ENCODE results near the gene GCAT. TPM values are rescaled to one million over a fixed set of nuclear protein-coding genes. Genes with fewer than 3 reads are reported as not detected.

Gene GCAT
- total RNA-seq, 3 donors from 2014 or later, result 17.3 to 23.7 (median 21.6) TPM

DNA sequence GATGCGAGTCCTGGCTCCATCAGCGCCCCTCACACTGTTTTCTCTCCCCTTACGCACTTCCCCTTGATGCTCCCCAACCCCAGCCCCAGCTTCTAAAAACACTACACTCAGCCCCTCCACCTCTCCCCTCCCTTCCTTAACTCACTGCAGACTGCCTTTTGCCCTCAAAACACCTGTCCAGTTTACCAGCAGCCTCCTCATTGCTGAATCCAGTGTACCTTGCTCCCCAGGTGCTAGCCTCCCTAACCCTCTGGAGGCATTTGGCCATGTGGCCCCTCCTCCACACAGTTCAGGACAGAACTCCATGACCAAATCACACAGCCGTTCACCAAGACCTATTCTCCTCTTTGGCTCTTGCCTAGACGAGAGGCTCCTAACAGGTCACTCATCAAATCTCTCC, 12.6 kb downstream of the GCAT start:
- H3K27me3 ChIP-seq, result peaks cover 0 to 11% of the 10 kb centered on the region in 2 donors
- no peak overlapping the region for H3K27ac ChIP-seq
- H3K9me3 ChIP-seq, result no peaks in the 10 kb centered on the region
- H3K4me1 ChIP-seq, result peaks cover 0 to 11% of the 10 kb centered on the region in 2 donors
- TF ChIP-seq, protein P1, sequence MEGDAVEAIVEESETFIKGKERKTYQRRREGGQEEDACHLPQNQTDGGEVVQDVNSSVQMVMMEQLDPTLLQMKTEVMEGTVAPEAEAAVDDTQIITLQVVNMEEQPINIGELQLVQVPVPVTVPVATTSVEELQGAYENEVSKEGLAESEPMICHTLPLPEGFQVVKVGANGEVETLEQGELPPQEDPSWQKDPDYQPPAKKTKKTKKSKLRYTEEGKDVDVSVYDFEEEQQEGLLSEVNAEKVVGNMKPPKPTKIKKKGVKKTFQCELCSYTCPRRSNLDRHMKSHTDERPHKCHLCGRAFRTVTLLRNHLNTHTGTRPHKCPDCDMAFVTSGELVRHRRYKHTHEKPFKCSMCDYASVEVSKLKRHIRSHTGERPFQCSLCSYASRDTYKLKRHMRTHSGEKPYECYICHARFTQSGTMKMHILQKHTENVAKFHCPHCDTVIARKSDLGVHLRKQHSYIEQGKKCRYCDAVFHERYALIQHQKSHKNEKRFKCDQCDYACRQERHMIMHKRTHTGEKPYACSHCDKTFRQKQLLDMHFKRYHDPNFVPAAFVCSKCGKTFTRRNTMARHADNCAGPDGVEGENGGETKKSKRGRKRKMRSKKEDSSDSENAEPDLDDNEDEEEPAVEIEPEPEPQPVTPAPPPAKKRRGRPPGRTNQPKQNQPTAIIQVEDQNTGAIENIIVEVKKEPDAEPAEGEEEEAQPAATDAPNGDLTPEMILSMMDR (IDR thresholded peaks at IDR 0.05), result no peak
- TF ChIP-seq POLR2AphosphoS5 (IDR thresholded peaks at IDR 0.05), result no peak
- TF ChIP-seq POLR2A (IDR thresholded peaks at IDR 0.05), result no peak
- DNase-seq (ENCODE audit: low spot score in 2 of 2), result no peak
- H3K36me3 ChIP-seq, result no peaks in the 10 kb centered on the region
- intact Hi-C loops (cut with DNase I; ENCODE audit: low total_unique reads), result no loop called here
- H3K4me3 ChIP-seq, result no peak overlapping the region

DNA sequence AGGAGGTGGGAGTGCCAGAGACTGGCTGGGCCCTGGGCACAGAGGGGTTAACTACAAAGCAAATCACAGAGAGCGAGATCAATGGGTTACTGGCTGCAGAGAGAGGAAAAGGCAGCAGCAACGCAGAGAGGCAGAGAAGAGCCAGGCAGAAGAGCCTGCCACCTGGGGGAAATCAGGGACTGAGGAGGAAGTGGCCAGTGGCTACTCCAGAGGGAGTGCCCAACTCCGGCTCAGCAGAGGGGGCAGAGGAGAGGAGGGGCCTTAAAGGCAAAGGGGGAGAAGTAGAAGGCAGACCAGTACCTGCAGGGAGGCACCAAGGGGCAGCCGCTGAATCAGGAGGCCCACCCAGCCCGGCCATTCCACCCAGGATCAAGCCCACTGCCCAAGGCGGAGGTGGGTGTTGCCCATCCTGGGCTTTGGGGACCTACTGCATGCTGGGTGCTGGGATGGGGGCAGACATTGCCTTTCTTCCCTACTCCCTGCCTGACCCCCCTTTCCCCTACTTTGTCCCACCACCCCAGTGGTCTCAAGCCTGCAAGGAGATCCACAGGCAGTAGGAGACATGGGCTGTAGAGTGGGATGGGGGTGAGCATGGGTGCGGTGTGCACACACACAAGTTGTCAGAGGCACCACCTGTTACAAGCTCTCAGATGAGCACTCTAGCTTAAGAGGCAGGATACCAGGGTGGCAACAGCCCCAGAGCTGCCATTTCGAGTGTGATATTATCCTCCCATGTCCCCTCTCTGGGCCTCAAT, 14.5 kb downstream of the GCAT start:
- no peaks in the 10 kb centered on the region for H3K36me3 ChIP-seq
- intact Hi-C loops (cut with DNase I; ENCODE audit: low total_unique reads), result no loop called here
- TF ChIP-seq POLR2AphosphoS5 (IDR thresholded peaks at IDR 0.05) (no peak), POLR2A (IDR thresholded peaks at IDR 0.05) (no peak)
- TF ChIP-seq, protein P1 (IDR thresholded peaks at IDR 0.05), result no peak
- no peak overlapping the region for H3K27ac ChIP-seq
- H3K4me3 ChIP-seq, result no peak overlapping the region
- no peak for DNase-seq (ENCODE audit: low spot score in 2 of 2)
- H3K9me3 ChIP-seq, result no peaks in the 10 kb centered on the region
- H3K4me1 ChIP-seq, result peaks cover 0 to 11% of the 10 kb centered on the region in 2 donors
- H3K27me3 ChIP-seq, result peaks cover 0 to 11% of the 10 kb centered on the region in 2 donors

DNA sequence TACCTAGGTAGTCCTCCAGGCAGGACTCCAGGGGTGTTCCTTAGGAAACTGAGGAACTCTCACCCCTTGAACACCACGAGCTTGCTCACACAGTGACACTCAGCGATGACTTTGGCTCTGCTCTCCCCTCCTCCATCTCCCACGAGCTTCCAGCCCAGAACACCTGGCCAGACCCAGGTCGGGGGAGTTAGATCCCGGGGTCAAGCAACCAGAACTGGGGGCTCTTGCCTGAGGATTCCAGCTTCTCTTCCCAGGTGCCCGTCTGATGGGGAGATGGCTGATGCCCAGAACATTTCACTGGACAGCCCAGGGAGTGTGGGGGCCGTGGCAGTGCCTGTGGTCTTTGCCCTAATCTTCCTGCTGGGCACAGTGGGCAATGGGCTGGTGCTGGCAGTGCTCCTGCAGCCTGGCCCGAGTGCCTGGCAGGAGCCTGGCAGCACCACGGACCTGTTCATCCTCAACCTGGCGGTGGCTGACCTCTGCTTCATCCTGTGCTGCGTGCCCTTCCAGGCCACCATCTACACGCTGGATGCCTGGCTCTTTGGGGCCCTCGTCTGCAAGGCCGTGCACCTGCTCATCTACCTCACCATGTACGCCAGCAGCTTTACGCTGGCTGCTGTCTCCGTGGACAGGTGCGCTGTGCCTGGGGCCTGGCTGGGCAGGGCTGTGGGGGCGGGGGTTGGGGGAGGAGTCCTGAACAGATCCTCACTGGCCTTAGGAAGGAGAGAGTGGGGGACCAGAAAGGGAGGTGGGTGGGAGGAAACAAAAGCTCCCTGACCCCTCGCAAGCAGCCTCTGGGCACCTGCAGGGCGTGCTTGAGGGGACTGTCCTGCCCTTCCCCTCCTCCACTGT, 15.6 kb downstream of the GCAT start, which contains the start of gene GALR3:
Gene GALR3 (plus strand): TSS at position 249 of the 852 bp plus-strand sequence. CDS start 25 bp downstream, at position 274.
- intact Hi-C loops (cut with DNase I; ENCODE audit: low total_unique reads), result no loop called here
- no peaks in the 10 kb centered on the region for H3K36me3 ChIP-seq
- no peak within 1 kb of the TSS for H3K27ac ChIP-seq
- DNase-seq (ENCODE audit: low spot score in 2 of 2), result no peak
- no peaks in the 10 kb centered on the region for H3K9me3 ChIP-seq
- H3K27me3 ChIP-seq, result peaks cover 0 to 11% of the 10 kb centered on the region in 2 donors
- H3K4me1 ChIP-seq, result peaks cover 0 to 10% of the 10 kb centered on the region in 2 donors
- H3K4me3 ChIP-seq, result no peak within 1 kb of the TSS
- no peak for TF ChIP-seq POLR2AphosphoS5 (IDR thresholded peaks at IDR 0.05)
- no peak for TF ChIP-seq POLR2A (IDR thresholded peaks at IDR 0.05)
- TF ChIP-seq, protein P1 (IDR thresholded peaks at IDR 0.05), result no peak

DNA sequence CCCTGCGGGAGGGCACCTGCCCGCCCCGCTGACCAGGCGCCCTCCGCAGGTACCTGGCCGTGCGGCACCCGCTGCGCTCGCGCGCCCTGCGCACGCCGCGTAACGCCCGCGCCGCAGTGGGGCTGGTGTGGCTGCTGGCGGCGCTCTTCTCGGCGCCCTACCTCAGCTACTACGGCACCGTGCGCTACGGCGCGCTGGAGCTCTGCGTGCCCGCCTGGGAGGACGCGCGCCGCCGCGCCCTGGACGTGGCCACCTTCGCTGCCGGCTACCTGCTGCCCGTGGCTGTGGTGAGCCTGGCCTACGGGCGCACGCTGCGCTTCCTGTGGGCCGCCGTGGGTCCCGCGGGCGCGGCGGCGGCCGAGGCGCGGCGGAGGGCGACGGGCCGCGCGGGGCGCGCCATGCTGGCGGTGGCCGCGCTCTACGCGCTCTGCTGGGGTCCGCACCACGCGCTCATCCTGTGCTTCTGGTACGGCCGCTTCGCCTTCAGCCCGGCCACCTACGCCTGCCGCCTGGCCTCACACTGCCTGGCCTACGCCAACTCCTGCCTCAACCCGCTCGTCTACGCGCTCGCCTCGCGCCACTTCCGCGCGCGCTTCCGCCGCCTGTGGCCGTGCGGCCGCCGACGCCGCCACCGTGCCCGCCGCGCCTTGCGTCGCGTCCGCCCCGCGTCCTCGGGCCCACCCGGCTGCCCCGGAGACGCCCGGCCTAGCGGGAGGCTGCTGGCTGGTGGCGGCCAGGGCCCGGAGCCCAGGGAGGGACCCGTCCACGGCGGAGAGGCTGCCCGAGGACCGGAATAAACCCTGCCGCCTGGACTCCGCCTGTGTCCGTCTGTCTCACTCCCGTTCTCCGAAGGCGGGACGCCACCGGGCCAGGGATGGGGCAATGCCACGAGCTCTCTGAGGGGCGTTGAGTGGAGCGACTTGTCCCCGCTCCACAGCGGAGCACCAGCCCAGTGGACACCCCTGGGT, 17.2 kb downstream of the GCAT start:
- no peak for TF ChIP-seq POLR2A (IDR thresholded peaks at IDR 0.05)
- TF ChIP-seq, protein P1 (IDR thresholded peaks at IDR 0.05), result no peak
- TF ChIP-seq POLR2AphosphoS5 (IDR thresholded peaks at IDR 0.05), result no peak
- Histone ChIP-seq H3K4me3 (peak overlapping the region in 2 of 3 donors; percentile 38 to 60), H3K9me3 (no peaks in the 10 kb centered on the region), H3K27ac (no peak overlapping the region), H3K27me3 (peaks cover 0 to 11% of the 10 kb centered on the region in 2 donors), H3K36me3 (no peaks in the 10 kb centered on the region), H3K4me1 (peaks cover 0 to 7% of the 10 kb centered on the region in 2 donors)
- no peak for DNase-seq (ENCODE audit: low spot score in 2 of 2)
- intact Hi-C loops (cut with DNase I; ENCODE audit: low total_unique reads), result no loop called here
